DMS153 (cell line): Measurements from ENCODE around the gene MAP2K4.
"Not testable (repeated sequence)": the region's sequence is repeated elsewhere in the genome, so short reads cannot be mapped to it uniquely, and the experiment has no call there.

ENCODE experiments used
- DNase-seq: peaks from one replicate; lab custom pipeline; 2025; lab: John Stamatoyannopoulos, UW

MAP2K4 gene

DNA sequence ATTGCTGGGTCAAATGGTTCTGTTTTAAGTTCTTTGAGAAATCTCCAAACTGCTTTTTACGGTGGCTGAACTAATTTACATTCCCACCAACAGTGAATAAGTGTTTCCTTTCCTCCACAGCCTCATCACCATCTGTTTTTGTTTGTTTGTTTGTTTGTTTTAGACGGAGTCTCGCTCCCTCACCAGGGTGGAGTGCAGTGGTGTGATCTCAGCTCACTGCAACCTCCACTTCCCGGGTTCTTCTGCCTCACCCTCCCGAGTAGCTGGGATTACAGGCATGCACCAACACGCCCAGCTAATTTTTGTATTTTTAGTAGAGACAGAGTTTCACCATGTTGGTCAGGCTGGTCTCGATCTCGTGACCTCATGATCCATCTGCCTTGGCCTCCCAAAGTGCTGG, 141.5 kb downstream of the MAP2K4 start:
- not testable (repeated sequence) for DNase-seq

DNA sequence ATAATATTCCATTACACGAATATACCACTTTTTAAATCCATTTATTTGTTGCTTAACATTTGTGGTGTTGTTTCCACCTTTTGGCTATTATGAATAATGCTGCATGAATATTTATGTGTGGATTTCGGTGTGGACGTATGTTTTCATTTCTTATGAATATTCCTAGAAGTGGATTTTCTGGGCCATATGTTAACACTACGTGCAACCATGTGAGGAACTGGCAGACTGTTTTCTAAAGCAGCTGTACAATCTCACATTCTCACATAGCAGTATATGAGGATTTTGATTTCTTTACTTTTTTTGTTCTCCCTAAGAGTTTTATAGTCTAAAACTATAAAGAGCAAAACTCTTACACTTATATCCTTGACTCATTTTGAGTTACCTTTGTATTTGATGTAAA, 143.4 kb downstream of the MAP2K4 start:
- DNase-seq, result no peak

DNA sequence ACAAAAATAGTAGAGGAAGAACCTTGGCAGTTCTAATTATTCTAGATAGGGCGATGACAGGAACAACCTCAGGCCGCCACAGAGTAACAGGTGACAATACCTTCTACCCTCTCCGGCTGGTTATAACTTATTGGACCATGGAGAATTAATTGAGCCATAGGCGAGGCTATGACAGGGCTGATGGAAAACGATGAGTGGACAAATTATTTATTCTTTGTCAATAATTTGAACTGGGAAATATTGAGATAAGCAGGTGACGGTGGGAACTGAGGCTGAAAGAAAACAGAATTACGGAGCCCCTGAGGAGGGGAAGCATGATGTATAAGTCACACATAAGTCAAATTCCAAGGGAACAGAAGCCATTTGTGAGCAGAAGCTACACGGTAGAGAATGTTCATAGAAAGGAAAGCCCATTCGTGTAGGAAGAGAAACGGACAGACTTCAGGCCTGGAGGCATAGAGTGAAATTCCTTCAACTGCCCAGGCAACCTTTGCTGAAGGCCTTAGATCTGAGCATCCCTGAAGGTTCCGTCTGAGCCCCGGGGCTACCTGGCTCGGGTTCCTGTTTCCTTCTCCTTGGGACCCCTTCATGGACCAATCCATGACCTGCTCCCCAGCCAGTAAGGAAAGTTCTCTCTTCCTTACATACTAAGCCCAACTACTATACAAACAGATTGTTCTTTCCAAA, 158.1 kb downstream of the MAP2K4 start:
- no peak for DNase-seq

DNA sequence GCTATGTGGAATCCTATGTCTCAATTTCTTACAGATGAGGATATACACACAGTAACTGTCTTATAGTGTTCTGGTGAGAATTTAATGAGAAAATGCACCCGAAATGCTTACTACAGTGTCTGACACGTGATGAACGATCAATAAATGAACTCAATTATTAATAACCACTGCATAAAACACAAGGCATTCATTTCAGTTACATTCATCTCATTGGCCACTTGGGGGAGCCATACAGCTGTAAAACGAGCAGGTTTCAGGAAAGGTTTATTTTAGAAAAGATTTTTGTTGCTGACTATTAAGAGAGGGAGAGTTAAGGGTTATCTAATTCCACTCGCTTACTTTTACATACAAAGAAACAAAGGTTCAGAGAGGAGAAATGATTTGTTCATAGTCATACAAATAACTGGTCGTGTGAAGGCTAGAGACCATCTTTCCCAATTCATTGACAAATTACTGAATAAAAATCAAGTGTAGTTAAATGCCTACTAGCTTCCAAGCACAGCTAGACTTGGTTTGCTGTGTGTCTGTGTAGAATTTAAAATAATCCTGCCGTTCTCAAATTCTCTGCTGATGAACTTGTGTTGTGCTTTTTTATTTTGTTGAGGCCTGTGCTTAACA, 160.1 kb downstream of the MAP2K4 start:
- no peak for DNase-seq

GRCh38 chr17:12187658-12188057, 167.0 kb downstream of the MAP2K4 start:
- DNase-seq, result no peak

- no peak for DNase-seq
Measured at GRCh38 chr17:12193144-12193735, 172.6 kb downstream of the MAP2K4 start.
